HG03439 (cell line): ENCODE results near the gene PCDHGA1.
A peak's percentile ranks its signal among the peaks of the same experiment; 100 is the strongest.

Source experiments
- ATAC-seq: cut with Tn5 transposase; IDR thresholded peaks from one replicate; pipeline ENCODE4 v1.9.1; 2021; ENCODE audit warnings: mild to moderate bottlenecking, moderate library complexity; ENCODE audit not compliant: unreplicated experiment

Gene PCDHGA1

DNA sequence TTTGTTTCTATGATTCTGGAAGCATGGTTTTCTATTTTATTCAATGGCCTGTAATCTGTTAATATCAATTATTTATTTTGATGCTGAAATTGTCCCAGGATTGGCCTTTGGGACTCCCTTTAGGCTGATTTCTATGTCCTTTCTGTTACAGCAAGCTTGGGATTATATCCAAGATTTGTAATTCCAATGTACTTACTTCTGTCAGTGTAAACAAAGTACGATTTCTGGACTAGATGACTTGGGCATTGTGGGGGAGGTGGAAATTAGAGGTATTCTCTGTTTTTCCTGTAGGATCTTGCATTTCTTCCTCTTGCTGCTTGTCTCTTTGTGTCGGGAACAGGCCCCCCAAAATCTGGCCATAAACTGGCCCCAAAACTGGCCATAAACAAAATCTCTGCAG, 103.7 kb downstream of the PCDHGA1 start:
- ATAC-seq: no peak

DNA sequence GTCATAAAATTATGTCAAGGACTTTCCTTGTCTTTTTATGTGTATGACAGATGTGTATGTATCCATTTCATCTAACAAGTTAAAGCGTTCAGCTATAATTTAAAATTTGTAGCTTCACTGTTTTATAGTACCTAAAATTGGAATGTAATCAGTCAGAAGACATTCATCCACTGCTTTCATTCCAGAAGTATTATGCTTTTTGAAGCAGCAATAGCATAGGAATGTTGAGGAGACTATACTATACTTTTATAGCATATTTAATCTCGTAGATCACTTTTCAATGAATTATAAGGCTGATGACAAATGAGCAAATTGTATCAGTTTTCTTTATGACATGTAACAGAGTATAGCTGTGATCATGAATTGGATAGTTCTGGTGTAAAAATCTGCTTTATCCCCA, 106.9 kb downstream of the PCDHGA1 start:
- no peak for ATAC-seq

DNA sequence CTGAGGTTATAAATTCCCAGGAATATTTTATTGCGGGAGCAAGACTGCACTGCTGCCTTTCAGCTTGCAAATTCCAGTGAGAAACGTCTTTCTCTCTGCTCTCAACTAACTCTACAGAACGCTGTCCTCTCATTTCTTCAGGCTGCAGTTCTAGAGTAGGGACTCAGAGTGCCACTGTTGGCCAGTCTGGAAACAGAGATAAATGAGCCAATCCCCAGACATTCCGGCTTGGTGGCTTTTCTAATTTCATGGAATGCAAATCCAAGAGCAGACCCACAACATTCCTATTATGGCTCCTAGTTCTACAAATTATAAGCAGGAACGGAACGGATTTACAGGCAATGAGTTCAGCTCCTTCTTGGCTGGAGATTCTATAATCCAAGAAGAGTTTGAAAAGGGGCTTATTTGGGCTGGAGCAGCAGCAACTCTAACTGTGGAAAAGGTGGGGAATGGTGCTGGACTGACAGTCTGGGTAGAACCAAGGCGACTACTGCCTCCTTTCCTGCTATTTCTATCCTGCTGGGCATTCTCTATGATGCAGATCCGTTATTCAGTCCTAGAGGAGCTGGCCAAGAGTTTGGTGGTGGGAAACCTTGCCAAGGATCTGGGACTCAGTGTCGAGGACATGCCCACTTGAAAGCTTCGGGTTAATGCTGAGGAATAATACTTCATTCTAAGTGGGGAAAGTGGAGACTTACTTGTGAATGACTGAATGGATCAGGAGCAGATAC, 109.3 kb downstream of the PCDHGA1 start:
- ATAC-seq: no peak

DNA sequence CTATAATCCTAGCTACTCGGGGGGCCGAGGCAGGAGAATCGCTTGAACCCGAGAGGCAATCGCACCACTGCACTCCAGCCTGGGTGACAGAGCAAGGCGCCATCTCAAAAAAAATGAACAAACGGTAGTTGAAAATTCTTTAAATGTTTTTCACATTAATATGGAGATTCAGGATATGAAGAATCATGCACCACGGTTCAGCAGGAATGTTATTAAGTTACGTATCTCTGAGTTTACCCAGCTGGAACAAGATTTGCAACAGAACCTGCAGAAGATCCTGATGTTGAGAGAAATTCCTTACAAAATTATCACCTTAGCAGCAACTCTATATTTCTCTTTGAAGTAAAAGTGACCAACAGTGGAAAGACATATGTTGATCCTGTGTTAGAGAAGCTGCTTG, 110.0 kb downstream of the PCDHGA1 start:
- no peak for ATAC-seq

DNA sequence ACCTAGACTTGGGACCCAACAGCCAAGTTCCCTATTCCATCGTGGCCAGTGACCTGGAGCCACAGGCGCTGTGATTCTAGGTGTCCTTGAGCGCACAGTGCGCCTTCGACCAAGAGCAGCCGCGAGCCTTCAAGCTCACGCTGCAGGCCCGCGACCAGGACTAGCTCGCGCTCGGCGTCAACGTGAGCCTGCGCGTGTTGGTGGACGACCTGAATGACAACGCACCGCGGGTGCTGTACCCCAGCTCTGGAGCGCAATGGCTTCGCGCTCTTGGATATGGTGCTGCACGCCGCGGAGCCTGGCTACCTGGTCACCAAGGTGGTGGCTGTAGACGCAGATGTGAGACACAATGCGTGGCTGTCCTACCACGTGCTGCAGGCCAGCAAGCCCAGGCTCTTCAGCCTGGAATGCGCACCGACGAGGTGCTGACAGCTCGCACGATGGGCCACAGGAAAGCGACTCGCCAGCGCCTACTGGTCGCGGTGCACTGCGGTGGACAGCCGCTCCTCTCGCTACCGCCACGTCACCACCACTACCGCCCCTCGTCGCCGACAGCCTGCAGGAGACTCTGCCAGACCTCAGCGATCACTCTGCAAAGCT, 111.4 kb downstream of the PCDHGA1 start:
- no peak for ATAC-seq

DNA sequence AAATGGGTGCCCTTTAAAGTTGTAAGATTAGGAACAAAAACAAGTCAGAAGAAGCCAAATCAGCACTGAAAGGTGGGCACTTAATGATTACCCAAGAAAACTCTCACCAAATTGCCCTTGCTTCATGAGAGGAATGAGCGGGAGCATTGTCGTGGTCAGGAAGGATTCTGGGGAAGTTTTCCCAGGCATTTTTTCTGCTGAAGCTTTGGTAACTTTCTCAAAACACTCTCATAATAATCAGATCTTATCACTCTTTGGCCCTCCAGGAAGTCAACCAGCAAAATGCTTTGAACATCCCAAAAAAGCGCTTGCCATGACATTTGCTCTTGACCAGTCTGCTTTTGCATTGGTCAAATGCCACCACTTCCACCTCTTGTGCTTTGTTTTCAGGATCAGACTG, 135.0 kb downstream of the PCDHGA1 start:
- ATAC-seq: no peak

DNA sequence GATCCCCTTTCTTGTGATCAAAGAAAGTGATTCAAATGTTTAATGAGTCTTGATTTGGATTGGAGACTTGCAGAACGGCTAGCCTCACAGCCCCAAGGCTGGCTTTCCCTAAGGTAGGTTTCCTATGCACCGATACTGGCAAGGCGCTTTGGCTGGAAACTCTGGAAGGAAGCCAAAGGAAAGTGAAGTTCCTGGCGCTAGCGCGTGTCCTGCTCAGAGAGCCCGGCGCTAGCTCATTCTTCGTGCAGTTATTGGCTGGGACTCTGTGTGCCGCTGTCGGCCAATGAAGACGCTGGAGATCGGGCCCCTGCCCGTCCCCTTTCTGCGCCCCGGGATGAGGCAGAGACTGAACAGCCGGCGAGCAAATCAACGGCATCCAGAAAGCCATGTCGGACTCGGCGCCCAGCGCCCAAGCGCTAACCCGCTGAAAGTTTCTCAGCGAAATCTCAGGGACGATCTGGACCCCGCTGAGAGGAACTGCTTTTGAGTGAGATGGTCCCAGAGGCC, 145.4 kb downstream of the PCDHGA1 start, which contains the start of gene PCDHGC3:
Gene PCDHGC3 (plus strand): TSS at position 342 of the 507 bp plus-strand sequence. CDS start 151 bp downstream, at position 493.
- ATAC-seq: peak; percentile 97

DNA sequence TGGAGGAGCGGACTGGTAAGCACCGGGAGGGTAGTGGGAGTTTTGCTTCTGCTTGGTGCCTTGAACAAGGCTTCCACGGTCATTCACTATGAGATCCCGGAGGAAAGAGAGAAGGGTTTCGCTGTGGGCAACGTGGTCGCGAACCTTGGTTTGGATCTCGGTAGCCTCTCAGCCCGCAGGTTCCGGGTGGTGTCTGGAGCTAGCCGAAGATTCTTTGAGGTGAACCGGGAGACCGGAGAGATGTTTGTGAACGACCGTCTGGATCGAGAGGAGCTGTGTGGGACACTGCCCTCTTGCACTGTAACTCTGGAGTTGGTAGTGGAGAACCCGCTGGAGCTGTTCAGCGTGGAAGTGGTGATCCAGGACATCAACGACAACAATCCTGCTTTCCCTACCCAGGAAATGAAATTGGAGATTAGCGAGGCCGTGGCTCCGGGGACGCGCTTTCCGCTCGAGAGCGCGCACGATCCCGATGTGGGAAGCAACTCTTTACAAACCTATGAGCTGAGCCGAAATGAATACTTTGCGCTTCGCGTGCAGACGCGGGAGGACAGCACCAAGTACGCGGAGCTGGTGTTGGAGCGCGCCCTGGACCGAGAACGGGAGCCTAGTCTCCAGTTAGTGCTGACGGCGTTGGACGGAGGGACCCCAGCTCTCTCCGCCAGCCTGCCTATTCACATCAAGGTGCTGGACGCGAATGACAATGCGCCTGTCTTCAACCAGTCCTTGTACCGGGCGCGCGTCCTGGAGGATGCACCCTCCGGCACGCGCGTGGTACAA, 146.0 kb downstream of the PCDHGA1 start:
- ATAC-seq: peak; percentile 32

DNA sequence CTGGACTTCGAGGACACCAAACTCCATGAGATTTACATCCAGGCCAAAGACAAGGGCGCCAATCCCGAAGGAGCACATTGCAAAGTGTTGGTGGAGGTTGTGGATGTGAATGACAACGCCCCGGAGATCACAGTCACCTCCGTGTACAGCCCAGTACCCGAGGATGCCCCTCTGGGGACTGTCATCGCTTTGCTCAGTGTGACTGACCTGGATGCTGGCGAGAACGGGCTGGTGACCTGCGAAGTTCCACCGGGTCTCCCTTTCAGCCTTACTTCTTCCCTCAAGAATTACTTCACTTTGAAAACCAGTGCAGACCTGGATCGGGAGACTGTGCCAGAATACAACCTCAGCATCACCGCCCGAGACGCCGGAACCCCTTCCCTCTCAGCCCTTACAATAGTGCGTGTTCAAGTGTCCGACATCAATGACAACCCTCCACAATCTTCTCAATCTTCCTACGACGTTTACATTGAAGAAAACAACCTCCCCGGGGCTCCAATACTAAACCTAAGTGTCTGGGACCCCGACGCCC, 146.8 kb downstream of the PCDHGA1 start:
- ATAC-seq: no peak

DNA sequence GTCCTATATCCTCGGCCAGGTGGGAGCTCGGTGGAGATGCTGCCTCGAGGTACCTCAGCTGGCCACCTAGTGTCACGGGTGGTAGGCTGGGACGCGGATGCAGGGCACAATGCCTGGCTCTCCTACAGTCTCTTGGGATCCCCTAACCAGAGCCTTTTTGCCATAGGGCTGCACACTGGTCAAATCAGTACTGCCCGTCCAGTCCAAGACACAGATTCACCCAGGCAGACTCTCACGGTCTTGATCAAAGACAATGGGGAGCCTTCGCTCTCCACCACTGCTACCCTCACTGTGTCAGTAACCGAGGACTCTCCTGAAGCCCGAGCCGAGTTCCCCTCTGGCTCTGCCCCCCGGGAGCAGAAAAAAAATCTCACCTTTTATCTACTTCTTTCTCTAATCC, 147.5 kb downstream of the PCDHGA1 start:
- no peak for ATAC-seq

DNA sequence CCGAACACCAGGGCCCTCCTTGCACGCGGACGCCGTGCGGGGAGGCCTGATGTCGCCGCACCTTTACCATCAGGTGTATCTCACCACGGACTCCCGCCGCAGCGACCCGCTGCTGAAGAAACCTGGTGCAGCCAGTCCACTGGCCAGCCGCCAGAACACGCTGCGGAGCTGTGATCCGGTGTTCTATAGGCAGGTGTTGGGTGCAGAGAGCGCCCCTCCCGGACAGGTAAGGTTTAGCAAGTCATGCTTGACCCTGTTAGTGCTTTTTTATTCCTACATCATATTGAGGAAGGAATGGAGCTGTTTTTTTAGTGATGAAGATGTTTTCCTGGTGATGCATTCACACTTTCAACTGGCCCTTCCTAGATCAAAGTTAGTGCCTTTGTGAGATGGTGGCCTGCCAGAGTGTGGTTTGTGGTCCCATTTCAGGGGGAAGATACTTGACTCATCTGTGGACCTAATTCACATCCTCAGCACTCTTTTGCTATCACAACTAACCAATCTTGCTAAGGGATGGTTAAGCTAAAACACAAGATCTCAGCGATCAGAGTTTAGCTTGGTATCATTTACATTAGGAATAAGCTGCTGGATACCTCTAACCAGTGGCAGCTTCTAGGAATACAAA, 148.1 kb downstream of the PCDHGA1 start:
- ATAC-seq: no peak

DNA sequence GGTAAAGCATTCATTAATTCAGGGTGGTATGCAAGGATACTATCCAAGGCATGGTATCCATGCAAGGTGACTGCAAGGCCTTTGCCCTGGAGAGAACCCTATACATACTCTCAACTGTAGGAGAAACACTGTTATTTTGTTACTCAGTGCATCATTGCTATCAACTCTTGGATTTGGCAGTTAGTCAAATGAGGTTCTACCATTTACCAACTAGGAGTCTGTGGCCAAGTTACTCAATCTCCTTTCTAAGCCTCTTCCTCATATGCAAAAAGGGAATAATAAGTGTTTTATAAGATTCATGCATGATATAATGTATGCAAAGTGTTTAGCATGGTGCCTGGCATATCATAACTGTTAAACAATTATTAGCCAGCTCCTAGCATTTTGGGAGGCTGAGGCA, 149.5 kb downstream of the PCDHGA1 start:
- ATAC-seq: no peak

DNA sequence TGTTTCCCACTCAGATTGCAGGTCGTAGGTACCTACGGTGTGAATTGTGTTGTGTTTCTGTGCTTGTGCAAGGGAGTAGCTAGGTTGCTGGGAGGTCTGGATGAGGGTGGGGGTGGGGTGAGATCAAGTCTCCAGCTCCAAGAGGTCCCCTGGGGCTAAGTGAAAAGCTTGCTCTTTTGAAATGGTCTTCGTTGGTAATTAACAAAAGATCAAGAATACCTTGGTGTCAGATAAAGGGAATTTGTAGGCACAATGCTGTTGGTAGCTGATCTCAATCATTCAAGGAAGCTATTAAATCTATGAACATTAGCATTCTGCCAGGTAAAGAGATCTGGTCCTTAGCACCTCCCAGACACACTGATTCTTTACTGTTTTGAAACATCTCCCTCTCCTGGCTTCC, 153.6 kb downstream of the PCDHGA1 start:
- no peak for ATAC-seq

DNA sequence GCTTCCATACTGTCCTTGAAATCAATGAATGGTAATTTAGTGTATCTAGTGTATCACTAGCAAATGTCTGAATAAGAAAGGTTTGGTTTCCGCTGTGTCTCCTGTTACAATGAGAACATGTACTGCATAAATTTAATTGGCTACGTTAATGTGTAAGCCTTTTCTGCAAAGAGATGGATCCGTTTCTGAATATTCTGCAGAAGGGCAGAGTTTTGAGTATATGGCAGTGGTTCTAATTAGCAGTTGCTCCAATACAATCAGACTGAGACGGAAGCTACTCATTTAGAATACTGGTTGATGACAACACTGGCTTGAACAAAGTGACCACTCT, 154.0 kb downstream of the PCDHGA1 start:
- no peak for ATAC-seq

DNA sequence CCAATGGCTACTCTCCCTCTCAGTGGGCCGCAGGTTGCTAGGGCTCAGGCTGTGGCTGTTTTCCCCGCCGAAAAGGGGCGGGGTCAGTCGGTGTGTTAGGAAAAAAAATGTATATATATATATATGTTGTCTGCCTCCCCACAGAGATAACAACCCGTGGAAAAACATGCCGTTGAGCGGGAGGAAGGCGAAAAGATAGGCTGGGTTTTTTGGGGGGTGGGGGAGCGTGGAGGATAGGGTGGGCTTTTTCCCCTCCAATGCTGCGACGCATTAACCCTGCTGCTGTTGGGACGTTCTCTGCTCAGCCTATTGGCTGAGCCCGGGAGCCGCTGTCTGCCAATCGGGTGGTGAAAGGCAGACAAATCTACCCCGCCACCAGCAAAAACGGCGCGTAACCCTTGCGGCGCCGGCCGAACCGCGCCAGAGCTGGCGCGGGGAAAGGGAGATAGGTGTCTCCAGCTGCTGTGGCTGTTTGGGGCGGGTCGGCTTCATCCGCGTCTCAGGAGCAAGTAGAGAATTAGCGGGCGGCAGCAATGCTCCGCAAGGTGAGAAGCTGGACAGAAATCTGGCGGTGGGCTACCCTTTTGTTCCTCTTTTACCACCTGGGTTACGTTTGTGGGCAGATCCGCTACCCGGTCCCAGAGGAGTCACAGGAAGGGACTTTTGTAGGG, 154.5 kb downstream of the PCDHGA1 start, which contains the start of gene PCDHGC4:
Gene PCDHGC4 (plus strand): TSS at position 390 of the 671 bp plus-strand sequence. CDS start 144 bp downstream, at position 534.
- ATAC-seq: no peak

DNA sequence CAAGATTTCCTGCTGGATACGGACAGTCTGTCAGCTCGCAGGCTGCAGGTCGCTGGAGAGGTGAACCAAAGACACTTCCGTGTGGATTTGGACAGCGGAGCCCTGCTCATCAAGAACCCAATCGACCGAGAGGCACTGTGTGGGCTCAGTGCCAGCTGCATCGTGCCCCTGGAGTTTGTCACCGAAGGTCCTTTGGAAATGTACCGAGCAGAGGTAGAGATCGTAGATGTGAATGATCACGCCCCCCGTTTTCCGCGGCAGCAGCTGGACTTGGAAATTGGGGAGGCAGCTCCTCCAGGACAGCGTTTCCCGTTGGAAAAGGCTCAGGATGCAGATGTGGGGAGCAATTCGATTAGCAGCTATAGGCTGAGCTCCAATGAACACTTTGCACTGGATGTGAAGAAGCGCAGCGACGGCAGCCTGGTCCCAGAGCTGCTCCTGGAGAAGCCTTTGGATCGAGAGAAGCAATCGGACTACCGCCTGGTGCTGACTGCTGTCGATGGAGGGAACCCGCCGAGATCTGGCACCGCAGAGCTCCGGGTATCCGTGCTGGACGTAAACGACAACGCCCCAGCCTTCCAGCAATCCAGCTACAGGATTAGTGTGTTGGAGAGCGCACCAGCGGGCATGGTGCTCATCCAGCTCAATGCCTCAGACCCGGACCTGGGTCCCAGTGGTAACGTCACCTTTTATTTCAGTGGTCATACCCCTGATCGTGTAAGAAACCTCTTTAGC, 155.2 kb downstream of the PCDHGA1 start:
- ATAC-seq: no peak

DNA sequence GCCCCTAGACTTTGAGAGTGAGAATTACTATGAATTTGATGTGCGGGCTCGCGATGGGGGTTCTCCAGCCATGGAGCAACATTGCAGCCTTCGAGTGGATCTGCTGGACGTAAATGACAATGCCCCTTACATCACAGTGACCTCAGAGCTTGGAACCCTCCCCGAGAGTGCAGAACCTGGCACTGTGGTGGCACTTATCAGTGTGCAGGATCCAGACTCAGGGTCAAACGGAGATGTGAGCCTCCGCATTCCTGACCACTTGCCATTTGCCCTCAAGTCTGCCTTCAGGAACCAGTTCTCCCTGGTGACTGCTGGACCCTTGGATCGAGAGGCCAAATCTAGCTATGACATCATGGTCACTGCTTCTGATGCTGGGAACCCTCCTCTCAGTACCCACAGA, 155.8 kb downstream of the PCDHGA1 start:
- ATAC-seq: no peak

DNA sequence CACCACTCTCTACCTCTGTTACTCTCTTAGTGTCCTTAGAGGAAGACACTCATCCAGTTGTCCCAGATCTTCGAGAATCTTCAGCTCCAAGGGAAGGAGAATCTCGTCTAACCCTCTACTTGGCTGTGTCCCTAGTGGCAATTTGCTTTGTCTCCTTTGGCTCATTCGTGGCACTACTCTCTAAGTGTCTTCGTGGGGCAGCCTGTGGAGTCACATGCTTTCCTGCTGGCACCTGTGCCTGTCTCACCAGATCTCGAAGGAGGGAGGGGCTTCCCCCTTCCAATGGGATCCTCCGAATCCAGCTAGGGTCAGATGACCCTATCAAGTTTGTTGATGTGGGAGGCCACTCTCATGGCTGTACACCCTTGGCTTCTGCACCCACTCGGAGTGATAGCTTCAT, 156.8 kb downstream of the PCDHGA1 start:
- ATAC-seq: no peak

DNA sequence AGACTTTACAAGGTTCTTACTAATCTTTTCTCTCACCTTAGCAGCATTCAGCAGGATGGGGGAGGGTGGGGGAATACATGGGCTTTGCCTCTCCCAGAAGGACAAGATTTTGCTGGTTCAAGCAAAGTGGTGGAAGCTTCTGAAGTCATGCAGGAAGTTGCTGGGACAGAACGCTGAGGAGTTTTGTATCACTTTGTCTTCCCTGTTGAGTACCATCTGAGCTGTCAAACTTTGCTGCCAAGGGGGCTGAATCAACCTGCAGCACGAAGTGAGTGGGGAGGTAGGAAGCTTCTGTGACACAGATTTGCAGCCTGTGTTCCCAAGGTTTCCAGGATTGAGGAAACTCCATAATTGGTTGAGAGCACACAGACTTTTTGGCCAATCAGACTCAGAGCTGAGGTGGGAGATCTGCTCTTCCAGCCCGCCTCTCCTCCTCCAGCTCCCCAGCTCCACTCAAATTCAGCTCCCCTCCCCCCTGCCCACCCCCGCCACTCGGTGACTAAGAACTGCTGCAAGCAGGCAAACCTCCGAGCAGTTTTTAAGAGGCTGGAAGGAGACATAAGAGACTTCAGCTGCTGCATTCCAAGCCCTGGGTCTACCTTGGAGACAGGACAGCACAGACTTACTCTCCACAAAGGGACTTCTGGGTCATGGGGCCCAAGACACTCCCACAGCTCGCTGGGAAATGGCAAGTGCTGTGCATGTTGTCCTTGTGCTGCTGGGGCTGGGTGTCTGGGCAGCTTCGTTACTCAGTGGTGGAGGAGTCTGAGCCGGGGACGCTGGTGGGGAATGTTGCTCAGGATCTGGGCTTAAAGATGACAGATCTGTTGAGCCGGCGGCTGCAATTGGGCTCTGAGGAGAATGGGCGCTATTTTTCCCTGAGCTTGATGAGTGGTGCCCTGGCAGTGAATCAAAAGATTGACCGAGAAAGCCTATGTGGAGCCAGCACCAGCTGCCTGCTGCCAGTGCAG, 158.6 kb downstream of the PCDHGA1 start, which contains the start of gene PCDHGC5:
Gene PCDHGC5 (plus strand): TSS at position 491 of the 971 bp plus-strand sequence. CDS start 160 bp downstream, at position 651.
- no peak for ATAC-seq
